T-helper 9 cell (primary cell): ENCODE data around the gene FAM240B.

Experiments used
- DNase-seq: peaks from one replicate; pipeline ENCODE4 v3.0.0-alpha.2; 2020
- total RNA-seq, 2 donors: gene quantifications; one replicate each; lab custom pipeline; 2026; lab: John Stamatoyannopoulos, UW

The FAM240B gene
- total RNA-seq: 0 reads per million in 2 donors

GRCh38 chr9:38720083-38720745 lies at the start of gene FAM240B:
FAM240B (minus strand) TSS chr9:38720133; CDS start chr9:38703999, 16,134 bp downstream.
- no peak for DNase-seq

GRCh38 chr9:38768351-38768761 lies 48.4 kb upstream of the FAM240B start:
- no peak for DNase-seq

- DNase-seq: no peak
These were observed 45.2 kb upstream of the FAM240B start for GRCh38 chr9:38765101-38765500.

GRCh38 chr9:38761999-38762398 lies 42.1 kb upstream of the FAM240B start:
- DNase-seq: no peak

- DNase-seq: no peak
These were observed 41.4 kb upstream of the FAM240B start for GRCh38 chr9:38761339-38761738.

GRCh38 chr9:38756702-38757101 lies 36.8 kb upstream of the FAM240B start:
- DNase-seq: no peak

GRCh38 chr9:38747941-38748340 lies 28.0 kb upstream of the FAM240B start:
- DNase-seq: no peak

GRCh38 chr9:38747067-38747466 lies 27.1 kb upstream of the FAM240B start:
- DNase-seq: no peak

GRCh38 chr9:38746303-38746702 lies 26.4 kb upstream of the FAM240B start:
- no peak for DNase-seq

GRCh38 chr9:38744484-38744883 lies 24.6 kb upstream of the FAM240B start:
- no peak for DNase-seq

- DNase-seq: no peak
These were observed 17.3 kb upstream of the FAM240B start for GRCh38 chr9:38737246-38737645.

GRCh38 chr9:38734831-38735230 lies 14.9 kb upstream of the FAM240B start:
- no peak for DNase-seq

GRCh38 chr9:38733503-38733902 lies 13.6 kb upstream of the FAM240B start:
- DNase-seq: no peak

- no peak for DNase-seq
These were observed 13.0 kb upstream of the FAM240B start for GRCh38 chr9:38732885-38733284.

GRCh38 chr9:38727497-38728001 lies 7.6 kb upstream of the FAM240B start:
- DNase-seq: no peak

- no peak for DNase-seq
These were observed 4.8 kb upstream of the FAM240B start for GRCh38 chr9:38724754-38725153.

GRCh38 chr9:38718148-38718547 lies 1.8 kb downstream of the FAM240B start:
- DNase-seq: no peak

GRCh38 chr9:38715684-38716083 lies 4.2 kb downstream of the FAM240B start:
- DNase-seq: no peak

- no peak for DNase-seq
These were observed 6.5 kb downstream of the FAM240B start for GRCh38 chr9:38713426-38713825.

- no peak for DNase-seq
These were observed 11.2 kb downstream of the FAM240B start for GRCh38 chr9:38708759-38709158.

- no peak for DNase-seq
These were observed 11.9 kb downstream of the FAM240B start for GRCh38 chr9:38707885-38708637.

GRCh38 chr9:38706493-38706892 lies 13.4 kb downstream of the FAM240B start:
- DNase-seq: no peak

GRCh38 chr9:38705917-38706316 lies 14.0 kb downstream of the FAM240B start:
- DNase-seq: no peak

- DNase-seq: no peak
These were observed 19.2 kb downstream of the FAM240B start for GRCh38 chr9:38700695-38701094.
